Endothelial cell of hepatic sinusoid (primary cell): ENCODE results near the gene OFD1.

Experiments used
- in situ Hi-C: cut with HindIII; loops from 2 replicates; pipeline ENCODE4 v1.10.0; 2017; ENCODE audit warnings: low sequenced_read_pairs

OFD1 gene

GRCh38 chrX:13791559-13791958 is 57.0 kb downstream of the OFD1 start:
- in situ Hi-C loops: no loop called here

- in situ Hi-C loops: no loop called here
These were observed 59.3 kb downstream of the OFD1 start for GRCh38 chrX:13793897-13794296.

GRCh38 chrX:13794417-13794816 is 59.9 kb downstream of the OFD1 start:
- in situ Hi-C loops: no loop called here

GRCh38 chrX:13797512-13797911 is 63.0 kb downstream of the OFD1 start:
- in situ Hi-C loops: no loop called here

GRCh38 chrX:13798184-13798583 is 63.6 kb downstream of the OFD1 start:
- in situ Hi-C loops: no loop called here

GRCh38 chrX:13803116-13803515 is 68.6 kb downstream of the OFD1 start:
- in situ Hi-C loops: no loop called here

GRCh38 chrX:13805241-13805640 is 70.7 kb downstream of the OFD1 start:
- in situ Hi-C loops: no loop called here

GRCh38 chrX:13808293-13808692 is 73.7 kb downstream of the OFD1 start:
- in situ Hi-C loops: no loop called here

GRCh38 chrX:13808865-13809264 is 74.3 kb downstream of the OFD1 start:
- in situ Hi-C loops: no loop called here

GRCh38 chrX:13815664-13816063 is 81.1 kb downstream of the OFD1 start:
- in situ Hi-C loops: no loop called here

GRCh38 chrX:13816176-13816575 is 81.6 kb downstream of the OFD1 start:
- in situ Hi-C loops: no loop called here

GRCh38 chrX:13816643-13817627 is 82.4 kb downstream of the OFD1 start, which contains the start of gene GPM6B:
Gene GPM6B, minus strand, starts transcription at chrX:13817093. Its CDS starts 189 bp downstream, at chrX:13816904.
- in situ Hi-C loops: no loop called here
